Skeletal muscle satellite cell (primary cell): ENCODE results near the gene GID4.

Experiments used
- H3K27me3 ChIP-seq: 2 replicates; pipeline ENCODE4 v1.7.0; 2013; ENCODE audit warnings: low read length; ENCODE audit not compliant: control insufficient read depth, insufficient read depth
- H3K36me3 ChIP-seq: 2 replicates; pipeline ENCODE4 v1.7.0; 2013; ENCODE audit warnings: mild to moderate bottlenecking, control low read depth, low read length; ENCODE audit not compliant: insufficient read depth
- H3K4me1 ChIP-seq: 2 replicates; pipeline ENCODE4 v1.7.0; 2013; ENCODE audit warnings: low read length; ENCODE audit not compliant: control insufficient read depth, insufficient read depth
- H3K4me2 ChIP-seq: 2 replicates; pipeline ENCODE4 v1.7.0; 2013; ENCODE audit warnings: mild to moderate bottlenecking, low read length
- H3K4me3 ChIP-seq: 2 replicates; pipeline ENCODE4 v1.7.0; 2013; ENCODE audit warnings: low read length
- H3K9ac ChIP-seq: 2 replicates; pipeline ENCODE4 v1.7.0; 2013; ENCODE audit warnings: mild to moderate bottlenecking, low read depth, low read length, moderate library complexity
- H3K9me3 ChIP-seq: replicated peaks from 2 replicates; pipeline ENCODE4 v1.7.0; 2013; ENCODE audit warnings: mild to moderate bottlenecking, control low read depth, low read length

GID4 gene

GRCh38 chr17:18106211-18106610 is 67.0 kb downstream of the GID4 start:
- Histone ChIP-seq H3K9ac (no peak overlapping the region), H3K9me3 (no peaks in the 10 kb centered on the region), H3K4me3 (no peak overlapping the region), H3K27me3 (no peaks in the 10 kb centered on the region), H3K36me3 (peaks cover 21% of the 10 kb centered on the region), H3K4me1 (no peaks in the 10 kb centered on the region), H3K4me2 (no peak overlapping the region)

GRCh38 chr17:18107061-18107790 is 68.0 kb downstream of the GID4 start:
- Histone ChIP-seq H3K27me3 (no peaks in the 10 kb centered on the region), H3K4me1 (no peaks in the 10 kb centered on the region), H3K9me3 (no peaks in the 10 kb centered on the region), H3K4me3 (no peak overlapping the region), H3K36me3 (peaks cover 12% of the 10 kb centered on the region), H3K9ac (no peak overlapping the region), H3K4me2 (no peak overlapping the region)

GRCh38 chr17:18107971-18108370 is 68.8 kb downstream of the GID4 start:
- Histone ChIP-seq H3K4me1 (no peaks in the 10 kb centered on the region), H3K27me3 (no peaks in the 10 kb centered on the region), H3K9ac (no peak overlapping the region), H3K4me2 (no peak overlapping the region), H3K36me3 (peaks cover 12% of the 10 kb centered on the region), H3K4me3 (no peak overlapping the region), H3K9me3 (no peaks in the 10 kb centered on the region)

GRCh38 chr17:18108401-18109312 is 69.4 kb downstream of the GID4 start, which contains the start of gene MYO15A:
Gene MYO15A (plus strand): TSS chr17:18108756. CDS start chr17:18118801, 10,045 bp downstream.
- H3K4me1 ChIP-seq = no peaks in the 10 kb centered on the region
- no peak within 1 kb of the TSS for H3K4me3 ChIP-seq
- no peaks in the 10 kb centered on the region for H3K9me3 ChIP-seq
- H3K27me3 ChIP-seq = no peaks in the 10 kb centered on the region
- no peak within 1 kb of the TSS for H3K4me2 ChIP-seq
- no peak within 1 kb of the TSS for H3K9ac ChIP-seq
- peaks cover 12% of the 10 kb centered on the region for H3K36me3 ChIP-seq

GRCh38 chr17:18109935-18110485 is 70.8 kb downstream of the GID4 start:
- no peak overlapping the region for H3K4me3 ChIP-seq
- H3K9me3 ChIP-seq = no peaks in the 10 kb centered on the region
- H3K4me2 ChIP-seq = no peak overlapping the region
- H3K27me3 ChIP-seq = no peaks in the 10 kb centered on the region
- H3K4me1 ChIP-seq = no peaks in the 10 kb centered on the region
- no peak overlapping the region for H3K9ac ChIP-seq
- peaks cover 10% of the 10 kb centered on the region for H3K36me3 ChIP-seq

- H3K36me3 ChIP-seq = peaks cover 8% of the 10 kb centered on the region
- no peaks in the 10 kb centered on the region for H3K4me1 ChIP-seq
- H3K27me3 ChIP-seq = no peaks in the 10 kb centered on the region
- no peak overlapping the region for H3K4me3 ChIP-seq
- H3K9me3 ChIP-seq = no peaks in the 10 kb centered on the region
- no peak overlapping the region for H3K9ac ChIP-seq
- no peak overlapping the region for H3K4me2 ChIP-seq
Observed at GRCh38 chr17:18110636-18111145, 71.5 kb downstream of the GID4 start.

- H3K9me3 ChIP-seq = no peaks in the 10 kb centered on the region
- no peak overlapping the region for H3K9ac ChIP-seq
- no peaks in the 10 kb centered on the region for H3K4me1 ChIP-seq
- H3K27me3 ChIP-seq = no peaks in the 10 kb centered on the region
- no peak overlapping the region for H3K4me2 ChIP-seq
- peaks cover under 1% of the 10 kb centered on the region for H3K36me3 ChIP-seq
- H3K4me3 ChIP-seq = no peak overlapping the region
Observed at GRCh38 chr17:18111330-18111971, 72.2 kb downstream of the GID4 start.

- Histone ChIP-seq H3K9ac (no peak overlapping the region), H3K4me1 (no peaks in the 10 kb centered on the region), H3K9me3 (peaks cover 9% of the 10 kb centered on the region), H3K36me3 (no peaks in the 10 kb centered on the region), H3K27me3 (no peaks in the 10 kb centered on the region), H3K4me2 (no peak overlapping the region), H3K4me3 (no peak overlapping the region)
Observed at GRCh38 chr17:18115517-18115916, 76.3 kb downstream of the GID4 start.

GRCh38 chr17:18116078-18116477 is 76.9 kb downstream of the GID4 start:
- H3K9ac ChIP-seq = no peak overlapping the region
- H3K4me2 ChIP-seq = no peak overlapping the region
- no peak overlapping the region for H3K4me3 ChIP-seq
- peaks cover 9% of the 10 kb centered on the region for H3K9me3 ChIP-seq
- H3K36me3 ChIP-seq = no peaks in the 10 kb centered on the region
- no peaks in the 10 kb centered on the region for H3K4me1 ChIP-seq
- no peaks in the 10 kb centered on the region for H3K27me3 ChIP-seq

- Histone ChIP-seq H3K4me2 (no peak overlapping the region), H3K4me3 (no peak overlapping the region), H3K9me3 (peaks cover 9% of the 10 kb centered on the region), H3K36me3 (no peaks in the 10 kb centered on the region), H3K4me1 (no peaks in the 10 kb centered on the region), H3K27me3 (no peaks in the 10 kb centered on the region), H3K9ac (no peak overlapping the region)
Observed at GRCh38 chr17:18117533-18117932, 78.3 kb downstream of the GID4 start.
